Fibroblast of the aortic adventitia (primary cell): ENCODE data around the gene HCK. TPM values are rescaled to one million over a fixed set of nuclear protein-coding genes. Genes with fewer than 3 reads are reported as not detected.

Experiments used
- DNase-seq: peaks from one replicate; pipeline ENCODE4 v3.0.0-alpha.2; 2010; ENCODE audit warnings: low read depth
- H3K4me3 ChIP-seq: 2 replicates; pipeline ENCODE4 v1.5.1; 2011; ENCODE audit warnings: low read depth, mild to moderate bottlenecking, control low read depth, low read length, moderate library complexity
- total RNA-seq: library from RNA; depleted of rRNA; stranded (reverse); fragments of >200 nt; gene quantifications from 2 replicates; pipeline ENCODE4 v1.2.3, GENCODE V29; 2012; ENCODE audit warnings: low replicate concordance
- TF ChIP-seq, protein P1 (sequence below): IDR thresholded peaks from 2 replicates; pipeline ENCODE4 v1.5.1; 2011; ENCODE audit warnings: mild to moderate bottlenecking, low read length, control low read depth, inconsistent platforms; ENCODE audit not compliant: insufficient read depth

The HCK gene
- total RNA-seq, 1 donor, result not detected

DNA sequence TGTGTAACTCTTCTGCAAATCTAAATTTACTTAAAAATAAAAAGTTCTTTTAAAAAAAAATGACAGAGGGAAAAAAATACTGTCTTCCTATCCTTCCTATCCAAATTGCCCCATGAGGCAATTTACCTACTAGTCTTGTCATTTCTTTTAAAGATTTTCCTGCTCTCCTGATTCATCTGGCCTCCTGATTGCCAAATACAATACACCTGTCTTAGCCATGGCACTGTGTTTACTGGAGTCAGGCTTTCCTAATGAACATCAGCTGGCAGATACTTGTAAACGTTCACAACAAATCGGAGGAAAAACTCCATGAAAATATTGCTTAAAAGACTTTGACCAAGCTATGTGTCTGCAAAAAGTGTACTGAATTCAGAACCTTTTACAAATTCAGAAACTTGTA is 78.9 kb downstream of the HCK start:
- no peak for DNase-seq
- no peak overlapping the region for H3K4me3 ChIP-seq
- TF ChIP-seq, protein P1, sequence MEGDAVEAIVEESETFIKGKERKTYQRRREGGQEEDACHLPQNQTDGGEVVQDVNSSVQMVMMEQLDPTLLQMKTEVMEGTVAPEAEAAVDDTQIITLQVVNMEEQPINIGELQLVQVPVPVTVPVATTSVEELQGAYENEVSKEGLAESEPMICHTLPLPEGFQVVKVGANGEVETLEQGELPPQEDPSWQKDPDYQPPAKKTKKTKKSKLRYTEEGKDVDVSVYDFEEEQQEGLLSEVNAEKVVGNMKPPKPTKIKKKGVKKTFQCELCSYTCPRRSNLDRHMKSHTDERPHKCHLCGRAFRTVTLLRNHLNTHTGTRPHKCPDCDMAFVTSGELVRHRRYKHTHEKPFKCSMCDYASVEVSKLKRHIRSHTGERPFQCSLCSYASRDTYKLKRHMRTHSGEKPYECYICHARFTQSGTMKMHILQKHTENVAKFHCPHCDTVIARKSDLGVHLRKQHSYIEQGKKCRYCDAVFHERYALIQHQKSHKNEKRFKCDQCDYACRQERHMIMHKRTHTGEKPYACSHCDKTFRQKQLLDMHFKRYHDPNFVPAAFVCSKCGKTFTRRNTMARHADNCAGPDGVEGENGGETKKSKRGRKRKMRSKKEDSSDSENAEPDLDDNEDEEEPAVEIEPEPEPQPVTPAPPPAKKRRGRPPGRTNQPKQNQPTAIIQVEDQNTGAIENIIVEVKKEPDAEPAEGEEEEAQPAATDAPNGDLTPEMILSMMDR, result no peak

DNA sequence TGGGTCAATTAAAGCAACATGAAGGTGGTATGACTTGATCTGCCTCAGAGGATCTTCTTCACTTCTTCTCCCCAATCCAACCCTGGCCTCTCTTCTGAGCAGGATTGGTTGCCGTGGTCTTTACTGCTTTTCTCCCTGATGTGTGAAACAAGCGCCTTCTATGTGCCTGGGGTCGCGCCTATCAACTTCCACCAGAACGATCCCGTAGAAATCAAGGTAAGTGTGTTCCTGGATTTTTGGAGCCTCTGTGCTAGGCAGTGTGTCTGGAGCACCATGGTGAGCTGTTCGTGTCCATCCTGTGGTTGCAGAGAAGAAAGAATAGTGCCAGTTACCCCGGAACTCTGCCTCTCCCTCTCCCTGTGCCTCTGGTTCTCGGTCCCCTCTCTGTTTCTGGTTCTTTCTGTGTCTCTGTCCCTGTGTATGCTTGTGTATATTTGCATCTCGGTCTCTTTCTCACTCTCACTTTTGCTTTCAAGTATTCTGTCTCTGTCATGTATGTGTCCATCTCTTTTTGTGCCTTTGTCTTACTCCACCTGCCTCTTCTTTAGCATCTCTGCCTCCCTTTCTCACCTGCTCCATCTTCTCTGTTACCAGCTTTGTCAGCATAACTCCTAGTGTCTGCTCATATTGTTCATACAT is 81.0 kb downstream of the HCK start:
- H3K4me3 ChIP-seq, result no peak overlapping the region
- no peak for DNase-seq
- TF ChIP-seq, protein P1, result no peak

DNA sequence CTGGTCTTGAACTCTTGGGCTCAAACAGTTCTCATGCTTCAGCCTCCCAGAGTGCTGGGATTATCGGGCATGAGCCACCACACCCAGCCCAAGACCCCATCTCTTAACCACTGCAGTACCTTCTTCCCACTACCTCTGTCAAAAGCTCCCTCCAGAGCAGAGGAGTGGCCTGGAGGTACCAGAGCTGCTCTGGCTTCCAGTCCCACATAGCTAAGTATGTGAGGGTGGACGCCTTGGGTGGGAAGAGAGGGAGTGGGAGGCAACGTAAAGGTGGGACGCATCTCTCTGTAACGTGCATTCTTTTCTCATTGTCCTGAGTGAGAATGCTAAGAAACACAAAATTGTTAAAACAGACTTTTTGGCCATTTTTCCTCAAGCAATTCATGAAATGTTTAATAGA is 82.0 kb downstream of the HCK start:
- TF ChIP-seq, protein P1, result no peak
- DNase-seq, result no peak
- no peak overlapping the region for H3K4me3 ChIP-seq

DNA sequence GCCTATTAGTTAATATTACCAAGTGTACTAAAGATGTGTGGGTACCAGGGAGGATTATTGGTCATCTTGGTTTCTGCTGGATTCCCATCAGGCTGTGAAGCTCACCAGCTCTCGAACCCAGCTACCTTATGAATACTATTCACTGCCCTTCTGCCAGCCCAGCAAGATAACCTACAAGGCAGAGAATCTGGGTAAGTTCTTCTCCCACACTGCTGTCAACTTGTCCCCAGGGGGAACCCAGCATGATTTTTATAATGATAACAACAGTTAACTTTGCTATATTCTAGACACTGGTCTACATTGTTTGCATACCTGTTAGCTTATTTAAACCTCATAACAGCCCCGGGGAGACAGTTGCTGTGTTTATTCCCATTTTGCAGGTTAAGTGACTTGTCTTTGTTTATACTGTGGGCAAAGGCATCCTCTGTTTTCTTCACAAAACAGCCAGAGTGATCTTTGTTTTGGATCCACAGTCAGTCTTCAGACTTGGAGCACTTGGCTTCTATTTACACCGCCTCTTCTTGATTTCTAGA is 84.0 kb downstream of the HCK start:
- DNase-seq, result no peak
- TF ChIP-seq, protein P1, result no peak
- no peak overlapping the region for H3K4me3 ChIP-seq

DNA sequence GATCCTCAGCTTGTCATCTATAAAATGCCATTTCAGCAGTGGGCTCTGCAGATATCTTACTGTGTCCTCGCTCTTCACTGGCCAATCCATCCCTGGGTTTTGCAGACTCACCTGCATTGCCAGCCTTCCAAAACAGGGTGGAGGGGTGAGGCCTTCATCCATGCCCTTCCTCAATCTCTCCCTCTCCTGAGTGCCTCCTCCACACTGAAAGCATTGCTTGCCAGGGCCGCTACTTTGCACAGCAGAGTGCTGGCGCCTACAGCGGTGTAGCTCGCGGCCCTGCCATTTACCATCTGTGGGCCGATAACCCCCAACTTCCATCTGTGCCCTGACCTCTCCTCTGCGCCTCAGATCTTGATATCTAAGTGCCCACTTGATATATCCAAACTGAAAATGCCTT is 86.9 kb downstream of the HCK start:
- no peak for DNase-seq
- TF ChIP-seq, protein P1, result no peak
- H3K4me3 ChIP-seq, result no peak overlapping the region

DNA sequence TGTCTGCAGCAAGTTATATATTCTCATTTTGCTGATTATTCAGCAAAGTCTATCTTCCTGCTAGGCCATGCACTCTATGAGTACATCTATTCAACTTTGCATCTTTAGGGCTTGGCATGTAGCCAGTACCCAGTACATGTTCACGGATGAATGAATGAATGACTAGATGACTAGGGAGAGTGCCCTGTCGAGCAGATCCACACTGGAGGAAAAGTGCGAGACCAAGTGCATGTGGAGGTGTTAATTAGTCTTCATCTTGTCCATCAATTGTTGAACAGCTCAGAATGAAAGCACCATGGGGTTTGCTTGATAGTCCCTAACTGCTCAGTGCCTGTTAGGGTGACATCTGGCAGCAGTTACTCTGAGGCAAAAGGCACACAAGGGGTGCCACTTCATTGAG is 87.9 kb downstream of the HCK start:
- DNase-seq, result no peak
- no peak overlapping the region for H3K4me3 ChIP-seq
- TF ChIP-seq, protein P1, result no peak

DNA sequence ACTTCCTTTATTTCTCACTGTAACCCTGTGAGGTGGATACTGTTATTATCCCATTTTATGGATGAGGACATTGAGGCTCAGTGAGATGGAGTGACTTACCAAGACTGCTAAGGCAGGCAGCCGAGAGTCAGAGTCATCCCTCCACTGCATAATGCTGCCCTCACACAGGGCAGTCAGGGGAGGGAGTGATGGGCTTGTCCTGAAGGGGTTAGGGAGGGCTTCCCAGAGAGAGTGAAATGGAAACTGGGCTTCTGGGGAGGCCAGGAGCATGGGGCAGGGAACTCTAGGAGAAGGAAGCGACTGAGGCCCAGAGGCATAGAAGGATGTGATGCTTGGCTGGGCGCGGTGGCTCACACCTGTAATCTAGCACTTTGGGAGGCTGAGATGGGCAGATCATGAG is 88.6 kb downstream of the HCK start:
- TF ChIP-seq, protein P1, result no peak
- no peak for DNase-seq
- no peak overlapping the region for H3K4me3 ChIP-seq
